Measurements from ENCODE around the gene GPRIN1. TPM values are rescaled to one million over a fixed set of nuclear protein-coding genes. Genes with fewer than 3 reads are reported as not detected.

Gene GPRIN1
- total RNA-seq, 1 donor from 2014 or later = 2.1 TPM

- no peaks in the 10 kb centered on the region for H3K27me3 Mint-ChIP-seq (ENCODE audit: low read depth)
- DNase-seq (ENCODE audit: low spot score) = no peak
- no peak for TF ChIP-seq CTCF (IDR thresholded peaks at IDR 0.05)
Observed at GRCh38 chr5:176581361-176581760, 28.6 kb downstream of the GPRIN1 start.

GRCh38 chr5:176579323-176579722, 30.6 kb downstream of the GPRIN1 start:
- Mint-ChIP-seq H3K36me3 (ENCODE audit: low read depth) (no peaks in the 10 kb centered on the region), H3K27me3 (ENCODE audit: low read depth) (no peaks in the 10 kb centered on the region), H3K4me3 (ENCODE audit: unreplicated experiment) (no peak overlapping the region), H3K4me1 (ENCODE audit: low read depth) (no peaks in the 10 kb centered on the region), H3K9me3 (ENCODE audit: low read depth) (no peaks in the 10 kb centered on the region), H3K27ac (ENCODE audit: unreplicated experiment) (no peak overlapping the region)
- no peak for DNase-seq (ENCODE audit: low spot score)
- no peak for TF ChIP-seq CTCF (IDR thresholded peaks at IDR 0.05)

More at GRCh38 chr5:176581361-176581760, 28.6 kb downstream of the GPRIN1 start:
- Mint-ChIP-seq H3K27ac (ENCODE audit: unreplicated experiment) (no peak overlapping the region), H3K9me3 (ENCODE audit: low read depth) (peaks cover 5% of the 10 kb centered on the region), H3K36me3 (ENCODE audit: low read depth) (no peaks in the 10 kb centered on the region), H3K4me1 (ENCODE audit: low read depth) (no peaks in the 10 kb centered on the region), H3K4me3 (ENCODE audit: unreplicated experiment) (no peak overlapping the region)

GRCh38 chr5:176578391-176578808, 31.6 kb downstream of the GPRIN1 start:
- TF ChIP-seq CTCF (IDR thresholded peaks at IDR 0.05) = peak; percentile 74
- H3K27me3 Mint-ChIP-seq (ENCODE audit: low read depth) = no peaks in the 10 kb centered on the region
- H3K27ac Mint-ChIP-seq (ENCODE audit: unreplicated experiment) = no peak overlapping the region
- no peak overlapping the region for H3K4me3 Mint-ChIP-seq (ENCODE audit: unreplicated experiment)
- H3K4me1 Mint-ChIP-seq (ENCODE audit: low read depth) = no peaks in the 10 kb centered on the region
- no peaks in the 10 kb centered on the region for H3K9me3 Mint-ChIP-seq (ENCODE audit: low read depth)
- no peaks in the 10 kb centered on the region for H3K36me3 Mint-ChIP-seq (ENCODE audit: low read depth)
- DNase-seq (ENCODE audit: low spot score) = no peak

GRCh38 chr5:176577312-176578176, 32.4 kb downstream of the GPRIN1 start:
- no peak for TF ChIP-seq CTCF (IDR thresholded peaks at IDR 0.05)
- no peak overlapping the region for H3K4me3 Mint-ChIP-seq (ENCODE audit: unreplicated experiment)
- H3K27me3 Mint-ChIP-seq (ENCODE audit: low read depth) = peaks cover 7% of the 10 kb centered on the region
- H3K4me1 Mint-ChIP-seq (ENCODE audit: low read depth) = no peaks in the 10 kb centered on the region
- no peak for DNase-seq (ENCODE audit: low spot score)
- no peaks in the 10 kb centered on the region for H3K9me3 Mint-ChIP-seq (ENCODE audit: low read depth)
- no peaks in the 10 kb centered on the region for H3K36me3 Mint-ChIP-seq (ENCODE audit: low read depth)
- no peak overlapping the region for H3K27ac Mint-ChIP-seq (ENCODE audit: unreplicated experiment)

GRCh38 chr5:176575488-176576422, 34.2 kb downstream of the GPRIN1 start:
- no peak overlapping the region for H3K27ac Mint-ChIP-seq (ENCODE audit: unreplicated experiment)
- no peaks in the 10 kb centered on the region for H3K4me1 Mint-ChIP-seq (ENCODE audit: low read depth)
- H3K9me3 Mint-ChIP-seq (ENCODE audit: low read depth) = no peaks in the 10 kb centered on the region
- no peak overlapping the region for H3K4me3 Mint-ChIP-seq (ENCODE audit: unreplicated experiment)
- no peaks in the 10 kb centered on the region for H3K36me3 Mint-ChIP-seq (ENCODE audit: low read depth)
- DNase-seq (ENCODE audit: low spot score) = no peak
- no peak for TF ChIP-seq CTCF (IDR thresholded peaks at IDR 0.05)
- H3K27me3 Mint-ChIP-seq (ENCODE audit: low read depth) = peaks cover 16% of the 10 kb centered on the region
